Progenitor cell of endocrine pancreas (in vitro differentiated cells): Measurements from ENCODE around the gene USF2. TPM values are rescaled to one million over a fixed set of nuclear protein-coding genes. Genes with fewer than 3 reads are reported as not detected.
A peak's percentile ranks its signal among the peaks of the same experiment; 100 is the strongest.

Experiments used
- DNase-seq: peaks from one replicate; pipeline ENCODE4 v3.0.0; 2021; ENCODE audit warnings: low spot score; ENCODE audit not compliant: unreplicated experiment
- H3K27ac Mint-ChIP-seq: 2 replicates; pipeline ENCODE4 v1.8.0; 2021; ENCODE audit warnings: mild to moderate bottlenecking, moderate library complexity, mixed read lengths
- H3K27me3 Mint-ChIP-seq: 2 replicates; pipeline ENCODE4 v1.8.0; 2021; ENCODE audit warnings: mixed read lengths
- H3K36me3 Mint-ChIP-seq: 2 replicates; pipeline ENCODE4 v1.8.0; 2022; ENCODE audit warnings: mixed read lengths; ENCODE audit not compliant: insufficient read depth
- H3K4me1 Mint-ChIP-seq: 2 replicates; pipeline ENCODE4 v1.8.0; 2021; ENCODE audit warnings: low read depth, mixed read lengths
- H3K4me3 Mint-ChIP-seq: 2 replicates; pipeline ENCODE4 v1.8.0; 2021; ENCODE audit warnings: low read depth, mild to moderate bottlenecking, moderate library complexity, mixed read lengths
- H3K9me3 Mint-ChIP-seq: 2 replicates; pipeline ENCODE4 v1.8.0; 2021; ENCODE audit warnings: low read depth, mixed read lengths
- CTCF ChIP-seq: fragments of 200-600 bp; sonication (generic); IDR thresholded peaks from one replicate; pipeline ENCODE4 v1.5.0; 2021; ENCODE audit warnings: antibody characterized with exemption, mild to moderate bottlenecking; ENCODE audit not compliant: unreplicated experiment
- total RNA-seq: library from RNA; stranded (reverse); gene quantifications from 2 replicates; pipeline ENCODE4 v1.2.1, GENCODE V29; 2021

Gene USF2
- total RNA-seq, 1 donor from 2014 or later = 126 TPM

GRCh38 chr19:35269438-35270117 lies 816 bp downstream of the USF2 start:
- H3K4me1 Mint-ChIP-seq = peaks cover 7% of the 10 kb centered on the region
- H3K27ac Mint-ChIP-seq = peak overlapping the region; percentile 82
- H3K4me3 Mint-ChIP-seq = peak overlapping the region; percentile 63
- TF ChIP-seq CTCF = peak; percentile 98
- peak; percentile 94 for DNase-seq
- H3K27me3 Mint-ChIP-seq = no peaks in the 10 kb centered on the region
- peaks cover 14% of the 10 kb centered on the region for H3K36me3 Mint-ChIP-seq
- no peaks in the 10 kb centered on the region for H3K9me3 Mint-ChIP-seq

GRCh38 chr19:35270381-35270811 lies 1.6 kb downstream of the USF2 start:
- DNase-seq = no peak
- Mint-ChIP-seq H3K27me3 (no peaks in the 10 kb centered on the region), H3K4me3 (no peak overlapping the region), H3K9me3 (no peaks in the 10 kb centered on the region), H3K27ac (no peak overlapping the region), H3K4me1 (peaks cover 7% of the 10 kb centered on the region), H3K36me3 (peaks cover 12% of the 10 kb centered on the region)
- no peak for TF ChIP-seq CTCF

GRCh38 chr19:35271546-35271945 lies 2.8 kb downstream of the USF2 start:
- peaks cover 18% of the 10 kb centered on the region for H3K36me3 Mint-ChIP-seq
- no peak for DNase-seq
- no peaks in the 10 kb centered on the region for H3K27me3 Mint-ChIP-seq
- no peak overlapping the region for H3K27ac Mint-ChIP-seq
- no peaks in the 10 kb centered on the region for H3K9me3 Mint-ChIP-seq
- peaks cover 4% of the 10 kb centered on the region for H3K4me1 Mint-ChIP-seq
- TF ChIP-seq CTCF = no peak
- H3K4me3 Mint-ChIP-seq = no peak overlapping the region

GRCh38 chr19:35272122-35272719 lies 3.5 kb downstream of the USF2 start:
- DNase-seq = no peak
- no peak for TF ChIP-seq CTCF
- Mint-ChIP-seq H3K27me3 (no peaks in the 10 kb centered on the region), H3K4me1 (peaks cover 4% of the 10 kb centered on the region), H3K36me3 (peaks cover 20% of the 10 kb centered on the region), H3K9me3 (no peaks in the 10 kb centered on the region), H3K4me3 (no peak overlapping the region), H3K27ac (no peak overlapping the region)

GRCh38 chr19:35272954-35273649 lies 4.3 kb downstream of the USF2 start:
- H3K4me3 Mint-ChIP-seq = no peak overlapping the region
- H3K4me1 Mint-ChIP-seq = peaks cover 2% of the 10 kb centered on the region
- H3K36me3 Mint-ChIP-seq = peaks cover 19% of the 10 kb centered on the region
- no peaks in the 10 kb centered on the region for H3K9me3 Mint-ChIP-seq
- DNase-seq = no peak
- H3K27ac Mint-ChIP-seq = no peak overlapping the region
- H3K27me3 Mint-ChIP-seq = no peaks in the 10 kb centered on the region
- no peak for TF ChIP-seq CTCF
